NCI-H1436 treated with DMSO at 0.1 percent for 48 hours (cell line): ENCODE measurements around the gene DTNBP1.

ENCODE experiments used
- DNase-seq: peaks from one replicate; lab custom pipeline; 2025; lab: John Stamatoyannopoulos, UW

Gene DTNBP1

DNA sequence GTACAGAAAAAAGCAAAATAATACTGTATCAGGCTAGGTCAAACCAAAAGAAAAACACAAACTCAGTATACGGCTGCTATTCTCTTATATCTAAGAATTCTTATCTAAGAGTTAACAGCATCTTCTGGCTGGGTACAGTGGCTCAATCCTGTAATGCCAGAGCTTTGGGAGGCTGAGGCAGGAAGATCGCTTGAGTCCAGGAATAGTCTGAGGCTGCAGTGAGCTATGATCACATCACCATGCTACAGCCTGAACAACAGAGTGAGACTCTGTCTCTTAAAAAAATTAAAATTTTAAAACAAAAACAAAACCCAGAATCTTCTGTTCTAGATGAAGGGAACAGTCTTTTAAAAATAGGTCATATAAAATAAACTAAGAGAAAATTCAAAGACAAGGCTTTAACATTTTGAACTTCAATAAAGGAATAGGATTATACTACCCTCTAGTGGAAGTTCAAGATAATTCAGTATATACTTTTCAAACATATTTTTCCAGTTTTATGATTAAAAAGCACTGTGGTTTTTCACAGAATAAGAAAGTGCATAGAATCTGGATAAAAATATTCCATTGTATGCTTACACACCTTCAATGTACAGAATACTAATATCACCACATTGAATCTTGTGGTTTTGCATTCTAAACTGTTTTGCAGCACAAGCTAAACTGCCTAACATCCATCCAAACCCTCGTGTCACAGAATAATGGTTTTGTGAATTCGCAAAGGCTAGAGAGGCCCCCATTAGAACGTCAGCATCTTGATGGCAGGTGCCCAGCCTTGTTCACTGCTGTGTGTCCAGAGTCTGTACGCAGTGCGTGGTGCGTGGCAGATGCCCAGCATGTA, 39.3 kb downstream of the DTNBP1 start:
- DNase-seq = no peak

DNA sequence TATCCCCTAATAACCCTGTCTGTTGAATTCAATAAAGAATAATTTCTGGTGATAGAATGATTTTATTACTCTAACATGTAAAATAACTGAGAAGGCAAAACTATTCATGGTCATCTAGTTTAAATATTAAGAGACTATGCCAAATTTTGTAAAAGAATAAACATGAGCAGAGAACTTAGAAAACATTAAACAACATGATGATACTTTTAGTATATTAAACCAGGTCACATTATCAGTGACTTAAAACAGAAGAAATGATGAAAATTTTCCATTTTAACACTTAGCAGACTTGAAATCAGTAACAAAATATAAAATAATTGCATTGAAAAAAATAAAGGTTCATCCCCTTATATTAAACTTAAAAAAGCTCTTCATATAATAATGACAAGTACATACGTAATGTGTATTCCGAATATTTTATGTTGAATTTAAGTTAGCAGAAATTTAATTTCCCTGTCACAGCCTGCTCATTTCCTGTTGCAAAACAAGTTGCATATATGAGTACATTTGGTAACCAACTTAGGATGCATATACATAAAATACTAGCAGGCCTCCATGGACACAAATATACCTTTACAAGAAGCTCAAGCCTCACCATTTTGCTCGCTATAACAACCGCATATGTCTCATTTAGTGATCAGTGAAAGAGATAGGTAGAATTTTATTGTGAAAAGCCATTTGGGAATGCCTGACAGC, 40.6 kb downstream of the DTNBP1 start:
- no peak for DNase-seq

DNA sequence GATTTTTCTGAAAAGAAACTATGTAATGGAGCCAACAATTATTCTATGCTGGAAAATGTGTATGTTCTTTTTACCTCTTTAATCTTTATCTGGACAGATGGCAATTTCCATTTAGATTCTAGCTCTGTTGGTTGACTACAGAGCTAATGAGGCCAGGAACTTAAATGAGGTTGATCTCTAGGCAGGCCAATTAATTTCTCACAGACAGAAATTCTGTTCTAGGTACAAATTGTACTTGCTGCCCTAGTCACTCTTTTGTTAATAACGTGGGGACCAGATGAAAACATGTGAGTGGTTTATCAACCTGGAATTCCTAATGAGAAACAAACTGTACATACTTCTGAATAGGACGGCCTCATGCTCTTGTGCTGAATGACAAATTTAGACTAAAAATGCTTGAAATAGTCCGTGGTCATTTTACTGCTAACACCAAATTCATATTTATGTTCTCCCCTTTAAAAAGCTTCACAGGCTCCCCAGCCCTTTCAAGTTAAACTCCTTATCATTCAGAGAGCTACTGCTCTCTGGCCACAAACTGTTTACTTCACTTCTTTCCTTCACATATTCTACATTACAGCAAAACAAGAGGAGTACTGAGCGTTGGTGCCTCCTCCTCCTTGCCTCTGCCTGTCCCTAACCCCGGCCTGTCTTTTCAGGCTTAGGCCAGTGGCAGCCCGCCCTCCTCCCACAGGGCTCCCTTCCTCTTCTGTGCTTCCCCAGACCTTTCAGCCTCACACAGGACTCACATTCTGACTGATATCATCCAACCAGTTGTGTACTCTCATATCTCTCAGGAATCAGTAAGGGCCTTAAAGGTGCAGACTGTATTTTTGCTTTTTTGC, 41.4 kb downstream of the DTNBP1 start:
- DNase-seq = no peak

DNA sequence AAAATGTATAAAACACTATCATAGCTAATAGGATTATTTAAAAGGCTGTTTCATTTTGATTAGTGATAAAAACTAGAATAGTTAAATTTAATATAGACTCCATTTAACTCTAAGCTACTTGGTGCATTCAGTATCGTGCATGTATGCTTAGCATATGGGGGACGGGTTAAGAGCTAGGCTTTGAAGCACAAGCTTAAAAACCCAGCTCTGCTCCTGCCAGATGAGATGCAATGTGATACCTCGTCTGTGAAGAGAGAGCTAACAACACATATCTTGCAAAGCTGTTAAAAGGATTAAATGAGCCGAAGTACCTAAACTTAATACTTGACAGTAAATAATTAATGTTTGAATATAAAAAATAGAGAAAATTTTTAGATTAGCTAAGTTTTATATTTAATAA, 42.2 kb downstream of the DTNBP1 start:
- no peak for DNase-seq

DNA sequence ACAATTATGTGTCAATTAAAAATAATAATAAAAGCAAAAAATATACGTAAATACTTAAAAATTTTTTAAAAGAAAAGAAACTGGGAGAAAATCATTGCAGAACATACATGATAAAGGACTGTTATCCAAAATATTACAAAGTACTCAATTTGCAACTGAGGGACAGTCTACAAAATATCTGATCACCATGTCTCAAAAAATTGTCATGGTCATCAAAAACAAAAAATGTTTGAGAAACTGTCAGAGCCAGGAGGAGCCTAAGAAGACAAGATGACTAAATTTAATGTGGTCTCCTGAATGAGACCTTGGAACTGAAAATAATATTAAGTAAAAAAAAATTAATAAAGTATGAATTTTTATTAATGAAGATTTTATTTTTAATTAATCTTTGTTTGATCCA, 43.5 kb downstream of the DTNBP1 start:
- DNase-seq = no peak

DNA sequence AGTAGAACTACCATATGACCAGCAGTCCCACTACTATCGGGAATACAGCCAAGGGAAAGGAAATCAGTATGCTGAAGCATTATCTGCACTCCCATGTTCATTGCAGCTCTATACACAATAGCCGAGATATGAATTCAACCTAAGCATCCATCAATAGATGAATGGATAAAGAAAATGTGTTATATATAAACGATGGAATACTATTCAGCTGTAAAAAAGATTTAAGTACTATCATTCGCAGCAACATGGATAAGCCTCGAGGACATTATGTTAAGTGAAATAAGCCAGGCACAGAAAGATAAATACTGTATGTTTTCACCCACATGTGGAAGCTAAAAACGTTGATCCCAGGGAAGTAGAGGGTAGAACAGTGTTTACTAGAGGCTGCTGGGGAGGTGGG, 44.1 kb downstream of the DTNBP1 start:
- DNase-seq = no peak

DNA sequence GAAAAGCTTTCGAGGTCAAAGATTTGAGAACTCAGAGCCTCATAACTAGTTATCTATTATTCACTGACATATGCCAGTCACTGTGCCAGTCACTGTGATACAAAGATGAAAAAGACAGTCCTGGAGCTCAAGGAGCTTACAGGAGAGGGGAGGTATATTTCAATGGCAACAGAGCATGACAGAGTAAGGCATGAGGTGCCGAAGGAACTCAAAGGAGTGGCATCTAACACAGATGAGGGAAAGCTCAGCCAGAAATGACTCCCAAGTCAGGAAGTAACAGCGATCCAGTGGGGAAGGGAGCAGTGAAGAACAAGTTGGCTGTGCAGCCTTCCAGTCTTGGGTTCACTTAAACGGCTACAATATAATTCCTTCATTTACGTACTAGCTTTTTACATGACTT, 46.6 kb downstream of the DTNBP1 start:
- no peak for DNase-seq

DNA sequence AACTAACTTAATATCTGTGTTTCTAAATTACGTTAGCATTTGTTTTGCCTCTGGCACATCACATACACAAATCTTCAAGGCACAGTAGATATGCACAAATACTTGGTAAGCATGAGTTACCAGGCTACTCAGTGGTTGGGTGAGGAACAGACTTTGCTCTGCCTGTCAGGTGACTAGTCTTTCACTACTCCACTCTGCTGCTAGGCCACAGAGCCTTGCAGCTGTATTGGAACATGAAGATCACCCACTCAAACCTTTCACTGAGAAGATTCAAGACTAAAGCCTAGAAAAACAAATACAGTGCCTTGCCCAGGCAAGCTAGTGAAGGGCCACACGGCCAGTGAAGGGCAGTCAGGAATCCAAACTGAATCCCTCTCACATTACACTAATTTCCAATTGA, 47.0 kb downstream of the DTNBP1 start:
- no peak for DNase-seq

DNA sequence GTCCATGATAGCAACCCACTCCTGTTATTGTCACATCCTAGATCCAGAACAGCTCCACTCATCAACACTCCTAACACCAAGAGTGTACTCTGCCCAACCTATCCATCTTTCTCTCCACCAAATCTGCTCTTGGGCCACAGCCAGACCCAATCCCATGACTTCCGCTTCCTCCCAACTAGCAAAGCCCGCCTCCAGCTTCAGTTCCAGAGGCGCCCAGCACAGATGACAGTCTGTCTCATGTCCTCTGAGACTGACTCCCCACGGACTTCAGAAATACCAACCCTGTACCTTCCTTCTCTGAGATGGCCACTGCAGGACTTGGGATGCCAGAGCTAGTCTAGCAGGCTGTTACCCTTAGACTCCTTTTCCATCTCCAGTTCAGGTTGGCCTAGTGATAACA, 48.6 kb downstream of the DTNBP1 start:
- DNase-seq = no peak

DNA sequence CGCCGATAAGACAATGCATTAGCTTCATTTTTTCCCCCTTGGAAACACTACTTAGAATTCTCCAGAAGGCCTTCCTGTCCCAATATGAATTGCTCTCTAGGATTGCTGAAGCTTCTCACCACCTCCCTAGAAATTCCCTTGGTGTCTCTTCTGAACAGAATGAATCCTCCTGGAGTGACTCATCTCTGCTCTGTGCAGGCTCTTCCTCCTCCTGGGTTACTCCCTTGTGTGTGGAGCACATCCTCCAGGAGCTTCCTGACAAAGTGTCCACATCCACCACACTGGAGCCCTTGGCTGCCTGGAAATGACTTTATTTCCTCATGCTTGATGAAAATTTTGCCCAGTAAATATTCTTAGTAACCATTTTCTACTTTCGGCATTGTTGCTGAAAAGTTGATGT, 54.4 kb downstream of the DTNBP1 start:
- no peak for DNase-seq

DNA sequence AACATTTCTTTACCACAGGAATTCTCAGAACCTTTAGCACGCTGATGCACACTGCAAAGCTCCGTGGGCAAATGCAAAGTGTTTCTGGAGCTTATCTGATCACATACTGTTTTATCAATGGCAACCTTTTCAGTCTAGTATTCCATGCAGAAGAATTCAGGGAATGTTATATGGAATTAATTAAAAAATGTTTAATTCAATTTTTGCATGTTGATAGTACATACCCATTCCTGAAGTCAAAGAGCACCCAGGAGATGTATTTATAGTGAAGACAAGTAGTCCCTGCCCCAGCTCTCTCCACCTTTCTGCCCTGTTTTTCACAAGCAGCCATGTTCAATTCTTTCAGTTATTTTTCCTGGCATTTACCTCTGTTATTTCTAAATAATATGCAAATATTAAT, 55.2 kb downstream of the DTNBP1 start:
- DNase-seq = no peak

DNA sequence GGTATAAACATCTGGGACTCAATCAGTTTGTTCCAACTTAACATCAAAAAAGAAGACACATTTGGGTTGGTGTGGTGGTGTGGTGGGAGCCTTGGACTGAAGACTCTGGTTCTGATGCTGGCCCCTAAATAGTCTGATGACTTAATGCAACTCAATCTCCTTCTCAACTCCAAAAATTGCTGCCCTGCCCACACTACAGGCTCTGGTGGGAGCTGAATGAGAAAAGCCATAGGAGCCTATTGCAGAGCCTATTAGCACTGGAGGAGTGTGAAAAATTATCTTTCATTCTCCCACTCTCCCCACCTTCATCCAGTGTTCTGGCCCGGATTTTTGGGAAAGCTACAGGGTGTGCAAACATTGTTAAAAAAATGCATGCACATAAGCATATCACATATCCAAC, 56.5 kb downstream of the DTNBP1 start:
- no peak for DNase-seq

DNA sequence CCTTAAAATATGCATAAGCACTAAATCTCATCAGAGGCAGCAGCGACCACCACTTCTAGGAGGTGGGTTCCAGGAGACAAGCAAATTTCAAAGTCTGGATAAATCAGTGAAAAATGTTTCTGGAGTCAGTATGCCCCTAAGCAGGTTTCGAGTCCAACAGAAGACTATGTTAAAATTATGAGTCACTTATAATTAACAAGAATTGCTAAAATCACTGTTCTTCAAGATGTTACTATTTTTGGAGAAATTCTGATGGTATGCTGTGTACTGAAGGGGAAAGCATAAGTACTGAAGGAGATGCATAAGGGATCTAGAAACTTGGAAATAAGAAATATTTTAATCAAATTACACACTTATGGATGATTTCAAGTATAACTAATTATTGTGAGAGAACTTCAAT, 58.0 kb downstream of the DTNBP1 start:
- no peak for DNase-seq

DNA sequence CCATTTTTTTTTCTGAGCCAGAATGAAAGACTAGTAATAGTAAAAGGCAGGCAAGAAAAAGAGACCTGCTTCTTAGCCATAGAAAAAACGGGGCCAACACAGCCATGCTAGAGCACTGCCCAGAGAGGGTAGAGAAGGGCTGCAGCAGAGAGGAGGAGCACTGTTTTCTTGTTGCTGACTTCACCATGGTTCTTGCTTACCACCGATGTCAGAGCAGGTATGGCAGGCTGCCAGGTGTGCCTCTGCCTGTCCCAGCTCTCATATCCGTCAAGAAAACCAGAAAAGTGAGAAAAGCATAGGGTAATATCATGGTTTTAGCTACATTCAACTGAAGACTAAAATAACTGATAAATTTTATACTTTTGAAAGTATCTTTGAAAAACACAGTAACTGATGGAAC, 60.7 kb downstream of the DTNBP1 start:
- DNase-seq = no peak

DNA sequence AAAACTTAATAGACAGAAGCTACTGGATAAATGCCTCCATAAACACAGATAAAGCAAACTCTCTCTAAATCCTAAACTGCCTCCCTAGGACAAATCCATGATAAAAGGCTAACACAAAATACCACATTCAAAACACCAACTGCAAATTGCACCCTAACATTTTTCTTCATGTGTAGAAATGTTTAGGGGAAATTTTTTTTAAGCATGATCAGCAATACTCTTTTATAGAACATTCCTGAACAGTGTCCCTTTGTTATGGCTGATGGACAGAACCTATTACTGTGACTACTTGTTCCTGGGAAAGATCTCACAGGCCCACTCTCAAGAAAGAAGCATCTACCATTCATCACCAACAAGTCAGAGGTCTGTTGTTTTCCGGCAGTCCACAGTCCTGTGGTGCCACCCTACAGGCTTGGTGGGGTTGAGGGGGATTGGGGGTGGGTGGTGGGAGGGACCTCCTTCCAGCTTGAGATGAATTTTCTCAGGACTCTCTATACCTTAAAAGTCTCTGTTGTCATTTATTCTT, 64.5 kb downstream of the DTNBP1 start:
- DNase-seq = no peak

DNA sequence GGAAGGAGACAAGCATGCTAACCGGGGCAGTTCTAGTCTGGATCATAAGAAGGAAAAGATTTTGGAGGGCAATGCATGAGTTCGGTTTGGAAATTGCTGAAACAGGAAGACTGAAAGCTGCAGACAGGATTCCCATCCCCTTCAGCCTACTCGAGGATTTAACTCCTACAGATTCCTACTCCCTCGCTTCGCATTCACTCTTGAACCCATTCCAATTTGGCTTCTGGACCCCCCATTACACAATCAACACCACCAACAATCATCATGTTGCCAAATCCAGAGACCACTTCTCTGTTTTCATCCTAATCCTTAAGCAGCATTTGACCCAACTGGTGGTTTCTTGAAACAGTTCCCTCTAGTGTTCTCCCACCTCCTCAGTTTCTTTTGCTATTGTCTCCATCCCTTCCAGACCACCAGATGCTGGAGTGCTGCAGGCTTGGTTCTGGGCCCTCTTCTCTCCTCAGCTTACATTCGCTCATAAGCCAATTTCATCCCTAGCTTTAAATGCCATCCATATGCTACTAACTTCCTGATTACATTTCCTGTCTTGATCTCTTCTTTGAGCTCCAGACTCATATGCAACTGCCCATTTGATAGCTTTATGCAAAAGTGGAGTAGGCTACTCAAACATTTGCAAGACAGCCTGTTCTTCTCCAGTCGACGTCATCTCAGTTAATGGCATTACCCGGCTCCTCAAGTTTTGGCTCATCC, 66.5 kb downstream of the DTNBP1 start:
- no peak for DNase-seq

DNA sequence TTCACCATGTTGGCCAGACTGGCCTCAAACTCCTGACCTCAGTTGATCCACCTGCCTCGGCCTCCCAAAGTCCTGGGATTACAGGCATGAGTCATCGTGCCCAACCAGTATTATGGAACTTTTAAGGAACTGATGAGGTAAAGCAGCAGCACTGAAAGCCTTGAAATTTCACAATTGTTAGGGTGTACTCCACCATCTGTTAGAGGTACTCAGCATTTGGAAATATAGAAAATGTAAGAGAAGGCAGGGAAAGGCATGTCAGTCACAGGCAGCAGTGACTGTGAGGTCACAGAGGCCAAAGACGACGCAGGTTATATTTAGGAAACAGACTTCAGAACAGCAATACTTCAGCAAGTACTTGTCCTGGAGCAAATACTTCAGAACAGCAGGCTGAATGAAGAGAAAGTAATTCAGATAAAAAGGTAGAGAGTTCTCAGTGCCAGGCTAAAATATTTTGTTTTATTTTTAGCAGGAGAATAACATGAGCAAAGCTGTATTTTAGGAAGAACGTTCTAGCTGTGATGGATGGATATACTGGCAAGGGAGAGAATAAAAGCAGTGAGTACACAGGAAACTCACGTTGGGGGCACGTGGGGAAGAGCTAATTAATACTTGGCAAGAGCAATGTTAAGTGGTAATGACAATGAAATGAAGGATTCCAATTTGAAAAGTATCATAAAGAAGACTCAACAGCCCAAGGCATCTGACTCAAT, 67.2 kb downstream of the DTNBP1 start:
- DNase-seq = no peak

DNA sequence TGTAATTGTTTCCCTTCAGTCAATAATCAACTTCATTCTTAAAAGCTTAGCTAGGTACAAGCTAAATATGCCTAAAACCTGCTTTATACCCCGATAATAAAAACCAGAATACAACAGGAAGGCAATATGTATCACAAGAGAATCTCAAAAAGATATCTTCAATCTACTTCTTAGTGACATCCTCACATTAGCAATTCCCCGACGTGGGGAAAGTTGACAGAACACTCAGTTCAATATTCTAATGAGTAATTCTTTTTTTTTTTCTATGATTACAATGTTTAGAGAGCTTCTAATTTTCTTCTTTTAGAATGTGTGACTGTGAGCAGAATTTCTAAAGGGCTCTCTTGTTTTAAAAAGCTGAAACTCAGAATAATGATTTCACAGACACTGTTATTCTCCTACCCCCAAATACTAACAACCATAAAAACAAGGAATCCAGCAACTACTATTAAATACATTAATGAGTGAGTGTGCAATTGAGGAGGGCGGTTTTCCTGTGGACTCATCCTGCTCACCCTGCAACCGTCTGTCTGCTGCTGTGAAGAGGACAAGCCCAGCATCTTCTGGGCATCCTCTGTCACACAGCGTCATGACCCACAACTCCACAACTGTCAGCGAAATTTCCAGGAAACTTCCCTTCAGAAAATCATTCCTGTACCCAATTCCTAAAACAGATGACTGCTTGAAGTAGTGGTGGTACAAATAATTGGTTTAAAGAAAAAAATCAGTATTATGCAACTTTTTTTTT, 68.1 kb downstream of the DTNBP1 start:
- no peak for DNase-seq

DNA sequence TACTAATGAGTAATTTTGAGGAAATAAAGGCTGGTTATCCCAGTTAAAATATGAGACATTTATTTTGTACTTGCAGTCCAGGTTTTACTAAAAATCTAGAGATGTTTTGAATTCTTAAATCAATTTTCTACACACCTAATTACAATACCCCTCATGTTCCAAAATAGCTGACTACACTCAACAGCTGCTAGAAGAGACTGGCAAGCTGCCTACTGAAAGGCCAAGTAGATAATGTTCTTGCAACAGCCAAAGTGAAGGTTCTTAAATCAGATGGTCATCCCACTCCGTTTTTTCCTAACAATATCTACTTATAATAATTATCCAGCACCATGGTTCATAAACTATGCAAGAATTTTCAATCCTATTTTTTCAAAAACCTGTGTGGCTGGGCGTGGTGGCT, 69.0 kb downstream of the DTNBP1 start:
- no peak for DNase-seq

DNA sequence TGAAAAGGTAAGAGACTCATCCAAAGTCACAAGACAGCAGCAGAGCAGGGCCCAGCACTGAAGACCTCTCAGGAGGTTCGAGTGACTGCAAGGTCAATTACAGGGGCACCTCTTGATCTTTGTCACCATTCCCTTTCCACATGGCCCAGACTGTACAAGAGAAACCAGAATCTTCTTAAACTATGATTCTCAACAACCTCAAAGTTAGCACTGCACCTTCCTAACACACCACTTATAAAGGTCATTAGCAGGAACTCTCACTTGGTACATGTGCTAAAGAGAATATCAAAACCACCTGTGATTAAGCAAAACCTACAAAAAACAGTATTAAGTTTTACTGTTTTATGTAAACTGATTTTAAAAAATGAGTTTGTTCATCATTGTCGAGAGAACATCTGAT, 70.2 kb downstream of the DTNBP1 start:
- DNase-seq = no peak
